Kidney epithelial cell (primary cell): ENCODE data around the gene PTMS. TPM values are rescaled to one million over a fixed set of nuclear protein-coding genes. Genes with fewer than 3 reads are reported as not detected.

Experiments used
- DNase-seq: peaks from one replicate; pipeline ENCODE4 v3.0.0-alpha.2; 2010; ENCODE audit warnings: low read depth
- H3K27me3 ChIP-seq: 2 replicates; pipeline ENCODE4 v1.6.0; 2011; ENCODE audit warnings: low read length; ENCODE audit not compliant: control insufficient read depth, insufficient read depth
- H3K36me3 ChIP-seq: 2 replicates; pipeline ENCODE4 v1.5.1; 2011; ENCODE audit warnings: low read length; ENCODE audit not compliant: control insufficient read depth, insufficient read depth
- H3K4me3 ChIP-seq: 2 replicates; pipeline ENCODE4 v1.5.1; 2011; ENCODE audit warnings: low read depth, mild to moderate bottlenecking, control low read depth, low read length
- CTCF ChIP-seq: IDR thresholded peaks from 2 replicates; pipeline ENCODE4 v1.5.1; 2011; ENCODE audit warnings: mild to moderate bottlenecking, moderate library complexity, low read length, control low read depth, inconsistent platforms; ENCODE audit not compliant: insufficient read depth, poor library complexity, severe bottlenecking
- total RNA-seq: library from RNA; depleted of rRNA; stranded (reverse); fragments of >200 nt; gene quantifications from 2 replicates; pipeline ENCODE4 v1.2.3, GENCODE V29; 2015

PTMS gene
- total RNA-seq, 1 donor from 2014 or later, result 193 TPM

- peaks cover 2% of the 10 kb centered on the region for H3K27me3 ChIP-seq
- H3K4me3 ChIP-seq, result no peak overlapping the region
- no peak for DNase-seq
- no peak for TF ChIP-seq CTCF
- no peaks in the 10 kb centered on the region for H3K36me3 ChIP-seq
Observed at GRCh38 chr12:6792522-6793201, 26.5 kb downstream of the PTMS start.

- no peak for DNase-seq
- Histone ChIP-seq H3K27me3 (peaks cover 2% of the 10 kb centered on the region), H3K4me3 (no peak overlapping the region), H3K36me3 (no peaks in the 10 kb centered on the region)
- no peak for TF ChIP-seq CTCF
Observed at GRCh38 chr12:6795088-6795487, 28.9 kb downstream of the PTMS start.

DNA sequence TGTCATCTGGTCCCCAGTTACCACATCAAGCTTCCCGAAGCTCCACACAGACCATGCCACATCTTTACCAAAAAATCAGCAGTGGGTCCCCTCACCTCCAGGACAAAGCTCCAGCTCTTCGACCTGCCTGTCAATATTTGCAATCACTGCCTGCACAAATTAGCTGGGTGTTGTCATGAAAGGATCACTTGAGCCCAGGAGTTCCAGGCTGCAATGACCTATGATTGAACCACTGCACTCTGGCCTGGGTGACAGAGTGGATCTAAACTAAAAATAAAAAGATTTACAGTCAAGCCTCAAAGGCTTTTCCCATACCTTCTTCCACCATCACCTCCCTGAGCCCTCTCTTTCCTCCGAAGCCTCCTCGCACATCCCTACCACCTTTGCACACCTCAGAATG, 30.4 kb downstream of the PTMS start:
- no peak for DNase-seq
- Histone ChIP-seq H3K27me3 (peaks cover 2% of the 10 kb centered on the region), H3K4me3 (no peak overlapping the region), H3K36me3 (no peaks in the 10 kb centered on the region)
- no peak for TF ChIP-seq CTCF

DNA sequence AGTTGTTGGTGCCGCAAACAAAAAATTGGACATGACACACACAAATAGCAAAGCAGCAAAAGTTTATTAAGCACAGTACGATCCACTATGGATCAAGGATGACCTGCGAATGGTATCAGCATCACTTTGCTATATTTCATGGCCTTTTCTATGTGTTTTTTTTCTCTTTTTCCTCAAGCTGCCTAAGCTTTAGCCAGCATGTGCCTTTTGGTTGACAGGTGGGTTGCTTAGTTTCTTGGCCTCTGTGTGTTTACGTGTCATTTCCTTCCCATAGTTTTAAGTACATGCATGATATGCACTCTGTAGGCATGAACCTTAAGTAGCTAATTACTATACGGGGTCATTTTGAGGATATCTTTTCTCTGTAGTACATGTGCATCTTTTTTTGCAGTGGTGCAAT, 33.0 kb downstream of the PTMS start:
- no peak for TF ChIP-seq CTCF
- DNase-seq, result no peak
- H3K27me3 ChIP-seq, result peaks cover 2% of the 10 kb centered on the region
- no peak overlapping the region for H3K4me3 ChIP-seq
- H3K36me3 ChIP-seq, result no peaks in the 10 kb centered on the region

DNA sequence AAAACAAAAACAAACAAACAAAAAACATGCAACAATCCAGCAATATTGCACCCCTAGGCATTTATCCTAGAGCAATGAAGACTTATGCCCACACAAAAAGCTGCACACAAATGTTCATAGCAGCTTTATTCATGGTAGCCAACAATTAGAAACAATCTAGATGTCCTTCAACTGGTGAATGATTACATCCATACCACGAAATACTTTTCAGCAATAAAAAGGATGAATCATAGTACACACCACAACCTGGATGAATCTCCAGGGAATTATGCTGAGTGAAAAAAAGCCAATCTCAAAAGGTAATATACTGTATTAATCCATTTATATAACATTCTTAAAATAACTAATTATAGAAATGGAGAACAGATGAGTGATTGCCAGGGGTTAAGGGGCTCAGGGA, 41.0 kb downstream of the PTMS start:
- H3K27me3 ChIP-seq, result peaks cover 3% of the 10 kb centered on the region
- no peak overlapping the region for H3K4me3 ChIP-seq
- no peak for DNase-seq
- H3K36me3 ChIP-seq, result no peaks in the 10 kb centered on the region
- TF ChIP-seq CTCF, result no peak

GRCh38 chr12:6809056-6809455, 42.9 kb downstream of the PTMS start:
- H3K4me3 ChIP-seq, result no peak overlapping the region

More at GRCh38 chr12:6809056-6809455, 42.9 kb downstream of the PTMS start:
- no peaks in the 10 kb centered on the region for H3K36me3 ChIP-seq
- no peak for DNase-seq
- H3K27me3 ChIP-seq, result peaks cover 3% of the 10 kb centered on the region
- TF ChIP-seq CTCF, result no peak
